Karpas-422 (cell line): Measurements from ENCODE around the gene RBM7. TPM values are rescaled to one million over a fixed set of nuclear protein-coding genes. Genes with fewer than 3 reads are reported as not detected.
A peak's percentile ranks its signal among the peaks of the same experiment; 100 is the strongest.

Experiments used
- DNase-seq: peaks from one replicate; pipeline ENCODE4 v3.0.0-alpha.2; 2015
- H2AFZ ChIP-seq: fragments of 200-600 bp; sonication (generic); 2 replicates; pipeline ENCODE4 v1.6.1; 2014; ENCODE audit warnings: antibody characterized with exemption, low read length, mixed read lengths
- H3K27ac ChIP-seq: fragments of 200-600 bp; sonication (generic); 2 replicates; pipeline ENCODE4 v1.5.1; 2014; ENCODE audit warnings: mild to moderate bottlenecking, low read length, moderate library complexity
- H3K27me3 ChIP-seq: fragments of 200-600 bp; sonication (generic); 2 replicates; pipeline ENCODE4 v1.6.1; 2014; ENCODE audit warnings: low read length, mixed read lengths
- H3K36me3 ChIP-seq: fragments of 200-600 bp; sonication (generic); 2 replicates; pipeline ENCODE4 v1.6.1; 2014; ENCODE audit warnings: low read length, mixed read lengths; ENCODE audit not compliant: insufficient read depth
- H3K4me1 ChIP-seq: fragments of 200-600 bp; sonication (generic); 2 replicates; pipeline ENCODE4 v1.6.1; 2014; ENCODE audit warnings: mild to moderate bottlenecking, low read length, mixed read lengths
- H3K4me2 ChIP-seq: fragments of 200-600 bp; sonication (generic); 2 replicates; pipeline ENCODE4 v1.6.1; 2014; ENCODE audit warnings: low read length, low read depth, mild to moderate bottlenecking; ENCODE audit not compliant: poor library complexity, severe bottlenecking
- H3K4me3 ChIP-seq: fragments of 200-600 bp; sonication (generic); 2 replicates; pipeline ENCODE4 v1.5.1; 2014; ENCODE audit warnings: mild to moderate bottlenecking, antibody characterized with exemption, low read length, mixed read lengths
- H3K79me2 ChIP-seq: fragments of 200-600 bp; sonication (generic); 2 replicates; pipeline ENCODE4 v1.6.1; 2014; ENCODE audit warnings: mild to moderate bottlenecking, low read length, mixed read lengths
- H3K9ac ChIP-seq: fragments of 200-600 bp; sonication (generic); 2 replicates; pipeline ENCODE4 v1.6.0; 2014; ENCODE audit warnings: low read length
- H3K9me2 ChIP-seq: fragments of 200-600 bp; sonication (generic), shearing (Covaris generic); replicated peaks from 2 replicates; pipeline ENCODE4 v1.6.0; 2014; ENCODE audit warnings: mild to moderate bottlenecking, low read length, moderate library complexity; ENCODE audit not compliant: insufficient read depth
- H3K9me3 ChIP-seq: fragments of 300-700, 200-600 bp; sonication (generic); 2 replicates; pipeline ENCODE4 v1.6.1; 2014; ENCODE audit warnings: low read length, mixed read lengths
- H4K20me1 ChIP-seq: fragments of 200-600 bp; sonication (generic); 2 replicates; pipeline ENCODE4 v1.6.1; 2014; ENCODE audit warnings: mild to moderate bottlenecking, antibody characterized with exemption, low read length, low read depth; ENCODE audit not compliant: insufficient read depth
- total RNA-seq: library from RNA; depleted of rRNA; stranded (reverse); fragments of >200 nt; shearing (Covaris generic); gene quantifications from 2 replicates; pipeline ENCODE4 v1.2.3, GENCODE V29; 2014; ENCODE audit warnings: low replicate concordance

RBM7 gene
- total RNA-seq, 1 experiment from 2014 or later: 10.5 TPM

DNA sequence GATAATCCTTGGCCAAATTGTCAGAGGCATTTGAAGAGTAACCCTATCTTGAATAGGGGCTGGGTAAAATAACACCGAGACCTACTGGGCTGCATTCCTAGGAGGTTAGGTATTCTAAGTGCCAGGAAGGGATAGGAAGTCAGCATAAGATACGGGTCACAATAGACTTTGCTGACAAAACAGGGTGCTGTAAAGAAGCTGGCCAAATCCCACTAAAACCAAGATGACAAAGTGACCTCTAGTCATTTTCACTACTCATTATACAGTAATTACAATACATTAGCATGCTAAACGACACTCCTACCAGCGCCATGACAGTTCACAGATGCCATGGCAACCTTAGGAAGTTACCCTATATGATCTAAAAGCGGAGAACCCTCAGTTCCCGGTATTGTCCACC is 37.8 kb downstream of the RBM7 start:
- Histone ChIP-seq H2AFZ (no peak overlapping the region), H3K4me2 (no peak overlapping the region), H3K27ac (no peak overlapping the region)

GRCh38 chr11:114439229-114440120 is 39.0 kb downstream of the RBM7 start, which contains the start of gene REXO2:
TSS of gene REXO2 (plus strand) at chr11:114439467. CDS start at chr11:114439529, 62 bp downstream.
- H3K36me3 ChIP-seq: no peaks in the 10 kb centered on the region
- DNase-seq: peak; percentile 94
- H3K9me3 ChIP-seq: no peaks in the 10 kb centered on the region
- H3K4me2 ChIP-seq: peak within 1 kb of the TSS; percentile 81
- H3K79me2 ChIP-seq: peaks cover 44% of the 10 kb centered on the region
- peak within 1 kb of the TSS; percentile 88 for H2AFZ ChIP-seq
- H3K27me3 ChIP-seq: no peaks in the 10 kb centered on the region
- peaks cover 19% of the 10 kb centered on the region for H3K4me1 ChIP-seq
- H3K9me2 ChIP-seq: no peaks in the 10 kb centered on the region
- H3K9ac ChIP-seq: peak within 1 kb of the TSS; percentile 83
- no peak within 1 kb of the TSS for H3K27ac ChIP-seq
- H4K20me1 ChIP-seq: no peaks in the 10 kb centered on the region
- H3K4me3 ChIP-seq: peak within 1 kb of the TSS; percentile 86

More for the DNA sequence above, 37.8 kb downstream of the RBM7 start:
- H3K4me1 ChIP-seq: peaks cover 19% of the 10 kb centered on the region
- peaks cover 33% of the 10 kb centered on the region for H3K79me2 ChIP-seq
- H3K4me3 ChIP-seq: no peak overlapping the region
- H3K9ac ChIP-seq: no peak overlapping the region
- H3K9me3 ChIP-seq: no peaks in the 10 kb centered on the region
- H3K36me3 ChIP-seq: no peaks in the 10 kb centered on the region
- H3K27me3 ChIP-seq: no peaks in the 10 kb centered on the region
- H4K20me1 ChIP-seq: no peaks in the 10 kb centered on the region
- H3K9me2 ChIP-seq: no peaks in the 10 kb centered on the region
- no peak for DNase-seq

DNA sequence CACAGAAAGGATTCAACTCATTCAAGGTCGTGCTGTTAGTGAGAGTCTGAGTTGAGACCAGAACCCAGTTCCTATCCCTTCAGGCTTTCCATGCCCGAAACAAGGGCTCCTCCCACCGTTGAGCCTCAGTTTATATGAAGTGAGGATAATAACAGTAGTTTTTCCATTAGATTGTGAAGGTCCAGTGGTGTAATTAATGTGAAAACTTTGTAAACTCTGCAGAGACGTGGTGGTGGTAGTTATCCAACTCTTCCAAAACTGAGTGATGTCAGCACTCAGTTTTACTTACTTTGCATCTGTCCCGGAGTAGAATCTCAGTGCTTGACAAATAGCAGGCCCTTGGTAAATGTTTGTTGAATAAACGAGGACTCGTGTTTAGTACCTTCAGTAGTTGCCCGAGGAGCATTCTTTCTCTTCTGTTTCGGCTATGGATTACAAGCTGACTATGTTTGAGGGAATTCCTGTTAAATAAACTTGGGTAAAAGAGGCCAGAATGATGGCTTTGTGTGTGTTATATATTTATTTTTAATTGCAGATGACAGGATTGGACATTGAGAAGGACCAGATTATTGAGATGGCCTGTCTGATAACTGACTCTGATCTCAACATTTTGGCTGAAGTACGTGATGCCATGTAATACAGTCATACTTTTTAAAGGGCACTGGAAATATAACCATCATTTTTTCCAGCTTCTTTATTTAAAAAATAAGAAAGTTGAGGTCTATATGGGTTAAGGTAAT is 39.8 kb downstream of the RBM7 start:
- peaks cover 19% of the 10 kb centered on the region for H3K4me1 ChIP-seq
- no peak for DNase-seq
- no peaks in the 10 kb centered on the region for H3K27me3 ChIP-seq
- no peaks in the 10 kb centered on the region for H3K36me3 ChIP-seq
- no peak overlapping the region for H3K27ac ChIP-seq
- H4K20me1 ChIP-seq: no peaks in the 10 kb centered on the region
- H3K79me2 ChIP-seq: peaks cover 47% of the 10 kb centered on the region
- no peaks in the 10 kb centered on the region for H3K9me2 ChIP-seq
- H3K4me2 ChIP-seq: peak overlapping the region; percentile 81
- H3K9ac ChIP-seq: peak overlapping the region; percentile 83
- no peaks in the 10 kb centered on the region for H3K9me3 ChIP-seq
- H2AFZ ChIP-seq: no peak overlapping the region; the same call in 1 of the 2 replicates
- peak overlapping the region; percentile 86 for H3K4me3 ChIP-seq

- H3K4me2 ChIP-seq: peak overlapping the region; percentile 81
- H3K9me2 ChIP-seq: no peaks in the 10 kb centered on the region
- H3K27me3 ChIP-seq: no peaks in the 10 kb centered on the region
- no peaks in the 10 kb centered on the region for H3K9me3 ChIP-seq
- peaks cover 47% of the 10 kb centered on the region for H3K79me2 ChIP-seq
- H3K4me1 ChIP-seq: peaks cover 19% of the 10 kb centered on the region
- H3K36me3 ChIP-seq: no peaks in the 10 kb centered on the region; the same call in 1 of the 2 replicates
- no peak for DNase-seq
- no peak overlapping the region for H2AFZ ChIP-seq
- H4K20me1 ChIP-seq: no peaks in the 10 kb centered on the region
- H3K9ac ChIP-seq: no peak overlapping the region
- no peak overlapping the region for H3K27ac ChIP-seq
- no peak overlapping the region; the same call in 1 of the 2 replicates for H3K4me3 ChIP-seq
Observed at GRCh38 chr11:114440971-114441763, 40.7 kb downstream of the RBM7 start.

DNA sequence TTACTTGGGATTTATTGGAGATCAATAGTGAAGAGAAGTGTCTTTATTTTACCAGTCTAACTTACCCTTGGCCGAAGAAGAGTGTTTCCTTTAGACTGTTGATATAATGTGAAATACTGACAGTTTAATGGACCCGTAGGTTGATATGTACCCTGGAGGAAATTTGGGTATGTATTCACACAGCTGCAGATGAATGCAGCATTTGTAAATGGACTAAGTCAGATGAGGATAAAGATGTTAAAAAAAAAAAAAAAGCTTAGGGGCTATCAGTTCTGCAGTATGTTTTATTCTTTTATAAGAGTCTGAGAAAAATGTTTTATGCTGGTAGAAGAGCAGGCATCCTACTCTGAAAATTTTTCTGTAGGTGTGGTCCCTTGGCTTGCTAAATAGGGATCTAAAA is 41.5 kb downstream of the RBM7 start:
- Histone ChIP-seq H4K20me1 (no peaks in the 10 kb centered on the region), H3K79me2 (peaks cover 47% of the 10 kb centered on the region), H2AFZ (no peak overlapping the region), H3K4me2 (no peak overlapping the region), H3K9me3 (no peaks in the 10 kb centered on the region), H3K27ac (no peak overlapping the region), H3K9ac (no peak overlapping the region), H3K4me3 (no peak overlapping the region), H3K36me3 (no peaks in the 10 kb centered on the region; the same call in 1 of the 2 replicates), H3K27me3 (no peaks in the 10 kb centered on the region), H3K9me2 (no peaks in the 10 kb centered on the region), H3K4me1 (peaks cover 19% of the 10 kb centered on the region)
- no peak for DNase-seq

DNA sequence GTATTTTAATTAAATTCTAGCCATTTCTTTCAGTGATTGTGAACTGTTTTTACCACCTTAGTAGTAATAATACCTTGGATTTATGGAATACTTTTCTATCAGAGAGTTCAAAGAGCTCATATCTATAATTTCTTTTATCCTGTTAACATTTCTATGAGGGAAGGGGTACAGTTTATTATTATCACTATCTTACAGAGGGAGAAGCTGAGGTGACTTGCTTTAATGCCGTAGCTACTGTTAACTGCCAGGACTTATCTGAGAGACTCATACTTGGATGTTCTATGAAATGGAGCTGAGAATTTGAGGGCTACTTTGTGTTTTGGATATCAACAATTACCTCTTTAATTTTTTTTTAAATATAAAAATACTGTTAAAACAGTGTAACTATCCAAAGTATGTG is 42.1 kb downstream of the RBM7 start:
- no peaks in the 10 kb centered on the region; the same call in 1 of the 2 replicates for H3K36me3 ChIP-seq
- no peak overlapping the region for H2AFZ ChIP-seq
- no peak overlapping the region for H3K27ac ChIP-seq
- H3K9me3 ChIP-seq: no peaks in the 10 kb centered on the region
- no peaks in the 10 kb centered on the region for H3K9me2 ChIP-seq
- DNase-seq: no peak
- no peak overlapping the region for H3K4me3 ChIP-seq
- peaks cover 47% of the 10 kb centered on the region for H3K79me2 ChIP-seq
- H3K9ac ChIP-seq: no peak overlapping the region
- no peaks in the 10 kb centered on the region for H3K27me3 ChIP-seq
- H4K20me1 ChIP-seq: no peaks in the 10 kb centered on the region
- H3K4me1 ChIP-seq: peaks cover 19% of the 10 kb centered on the region
- no peak overlapping the region for H3K4me2 ChIP-seq

GRCh38 chr11:114447444-114447843 is 47.0 kb downstream of the RBM7 start:
- Histone ChIP-seq H2AFZ (no peak overlapping the region), H3K4me1 (no peaks in the 10 kb centered on the region), H3K9me2 (no peaks in the 10 kb centered on the region), H3K9me3 (no peaks in the 10 kb centered on the region), H3K79me2 (peaks cover 16% of the 10 kb centered on the region), H3K4me2 (no peak overlapping the region), H3K27me3 (no peaks in the 10 kb centered on the region), H3K9ac (no peak overlapping the region), H4K20me1 (no peaks in the 10 kb centered on the region), H3K4me3 (no peak overlapping the region), H3K36me3 (no peaks in the 10 kb centered on the region; the same call in 1 of the 2 replicates), H3K27ac (no peak overlapping the region)
- no peak for DNase-seq
